RWPE1 (cell line): Measurements from ENCODE around the gene SAE1.

Experiments used
- CTCF ChIA-PET: fragments of 350-600 bp; sonication (Branson Sonifier 250); formaldehyde crosslinking; extraction: SDS; loops from one replicate; lab custom pipeline; 2021; lab: Yijun Ruan, JAX
- POLR2A ChIA-PET: fragments of 400-600 bp; formaldehyde crosslinking; extraction: SDS; loops from one replicate; lab custom pipeline; 2020; ENCODE audit warnings: antibody characterized with exemption; ENCODE audit not compliant: low non-redundant PET; lab: Yijun Ruan, JAX
- DNase-seq: peaks from one replicate; pipeline ENCODE4 v3.0.0; 2012; ENCODE audit warnings: low spot score
- H3K27ac ChIP-seq: fragments of 450-650 bp; 2 replicates; pipeline ENCODE4 v1.5.1; 2017
- CTCF ChIP-seq: fragments of 450-650 bp; conservative IDR thresholded peaks from 2 replicates; pipeline ENCODE4 v1.5.1; 2017; ENCODE audit warnings: low read depth, mild to moderate bottlenecking

The SAE1 gene

GRCh38 chr19:47144630-47145029, 14.0 kb downstream of the SAE1 start:
- POLR2A ChIA-PET, result no interaction called here
- no peak for DNase-seq
- CTCF ChIA-PET, result no interaction called here
- TF ChIP-seq CTCF, result no peak
- no peak overlapping the region for H3K27ac ChIP-seq

GRCh38 chr19:47145639-47146486, 15.2 kb downstream of the SAE1 start:
- no peak for DNase-seq
- no peak overlapping the region for H3K27ac ChIP-seq
- ChIA-PET CTCF (interaction anchor here (0.5 kb wide), 1 partner anchor 442 kb away, joined by 3 read pairs; no protein-coding TSS in a partner anchor), POLR2A (interaction anchor here (0.7 kb wide), 1 partner anchor 98 kb away, joined by 10 read pairs; no protein-coding TSS in a partner anchor)
- no peak for TF ChIP-seq CTCF

- no peak overlapping the region for H3K27ac ChIP-seq
- ChIA-PET POLR2A (no interaction called here), CTCF (interaction anchor here (0.6 kb wide), 1 partner anchor 57 kb away, joined by 4 read pairs; no protein-coding TSS in a partner anchor)
- no peak for DNase-seq
- no peak for TF ChIP-seq CTCF
Observed at GRCh38 chr19:47146920-47147319, 16.3 kb downstream of the SAE1 start.

GRCh38 chr19:47151627-47152026, 21.0 kb downstream of the SAE1 start:
- ChIA-PET POLR2A (no interaction called here), CTCF (interaction anchor here (0.6 to 1.5 kb wide), 2 partner anchors 59 to 784 kb away, joined by 4 to 9 read pairs; no protein-coding TSS in a partner anchor)
- H3K27ac ChIP-seq, result peak overlapping the region; percentile 57
- no peak for TF ChIP-seq CTCF
- DNase-seq, result no peak

- CTCF ChIA-PET, result interaction anchor here (0.6 to 1.1 kb wide), 3 partner anchors 18 to 784 kb away, joined by 3 to 4 read pairs (median 3); no protein-coding TSS in a partner anchor
- POLR2A ChIA-PET, result no interaction called here
- no peak overlapping the region for H3K27ac ChIP-seq
- no peak for DNase-seq
- no peak for TF ChIP-seq CTCF
Observed at GRCh38 chr19:47152205-47152604, 21.6 kb downstream of the SAE1 start.

GRCh38 chr19:47152632-47153031, 22.0 kb downstream of the SAE1 start:
- TF ChIP-seq CTCF, result no peak
- ChIA-PET CTCF (interaction anchor here (0.7 to 1.1 kb wide), 2 partner anchors 18 to 76 kb away, joined by 3 read pairs; no protein-coding TSS in a partner anchor), POLR2A (no interaction called here)
- peak; percentile 83 for DNase-seq
- no peak overlapping the region for H3K27ac ChIP-seq
